HG03439 (cell line): ENCODE measurements around the gene FBXW9.
"Not testable (repeated sequence)": the region's sequence is repeated elsewhere in the genome, so short reads cannot be mapped to it uniquely, and the experiment has no call there.

Experiments
- ATAC-seq: cut with Tn5 transposase; IDR thresholded peaks from one replicate; pipeline ENCODE4 v1.9.1; 2021; ENCODE audit warnings: mild to moderate bottlenecking, moderate library complexity; ENCODE audit not compliant: unreplicated experiment

FBXW9 gene

GRCh38 chr19:12681074-12681987 lies 15.1 kb downstream of the FBXW9 start, which contains the start of gene DHPS:
Gene DHPS (minus strand): TSS chr19:12681880. CDS start chr19:12681766, 114 bp downstream.
- peak; percentile 77 for ATAC-seq

- no peak for ATAC-seq
Measured at GRCh38 chr19:12680034-12680433, 16.4 kb downstream of the FBXW9 start.

GRCh38 chr19:12678039-12678438 lies 18.4 kb downstream of the FBXW9 start:
- not testable (repeated sequence) for ATAC-seq

GRCh38 chr19:12676928-12677327 lies 19.5 kb downstream of the FBXW9 start:
- no peak for ATAC-seq

- ATAC-seq = no peak
Measured at GRCh38 chr19:12676384-12676792, 20.0 kb downstream of the FBXW9 start.

- ATAC-seq = no peak
Measured at GRCh38 chr19:12675940-12676339, 20.5 kb downstream of the FBXW9 start.

- ATAC-seq = no peak
Measured at GRCh38 chr19:12675399-12675798, 21.0 kb downstream of the FBXW9 start.

- no peak for ATAC-seq
Measured at GRCh38 chr19:12672744-12673143, 23.7 kb downstream of the FBXW9 start.

GRCh38 chr19:12670159-12670928 lies 26.1 kb downstream of the FBXW9 start:
- no peak for ATAC-seq

GRCh38 chr19:12669270-12670158 lies 26.9 kb downstream of the FBXW9 start:
- peak; percentile 29 for ATAC-seq

GRCh38 chr19:12668932-12669269 lies 27.5 kb downstream of the FBXW9 start:
- ATAC-seq = peak; percentile 15

GRCh38 chr19:12668346-12668745 lies 28.1 kb downstream of the FBXW9 start:
- ATAC-seq = no peak

GRCh38 chr19:12667731-12668302 lies 28.6 kb downstream of the FBXW9 start:
- no peak for ATAC-seq

- ATAC-seq = peak; percentile 43
Measured at GRCh38 chr19:12666265-12667048, 30.0 kb downstream of the FBXW9 start, which contains the start of the genes MAN2B1 and WDR83. Gene MAN2B1 (minus strand): TSS chr19:12666742. CDS start chr19:12666701, 41 bp downstream. Gene WDR83 (plus strand): TSS chr19:12666807. CDS start chr19:12669791, 2,984 bp downstream.

- ATAC-seq = no peak
Measured at GRCh38 chr19:12665671-12666264, 30.7 kb downstream of the FBXW9 start.

- no peak for ATAC-seq
Measured at GRCh38 chr19:12665281-12665573, 31.2 kb downstream of the FBXW9 start.

- ATAC-seq = no peak
Measured at GRCh38 chr19:12664406-12665280, 31.8 kb downstream of the FBXW9 start.

- no peak for ATAC-seq
Measured at GRCh38 chr19:12660980-12661379, 35.5 kb downstream of the FBXW9 start.
